NCI-H1694 (cell line): ENCODE results near the gene ST3GAL3.
"Not testable (repeated sequence)": the region's sequence is repeated elsewhere in the genome, so short reads cannot be mapped to it uniquely, and the experiment has no call there.

Experiments
- DNase-seq: peaks from one replicate; lab custom pipeline; 2025; lab: John Stamatoyannopoulos, UW

ST3GAL3 gene

DNA sequence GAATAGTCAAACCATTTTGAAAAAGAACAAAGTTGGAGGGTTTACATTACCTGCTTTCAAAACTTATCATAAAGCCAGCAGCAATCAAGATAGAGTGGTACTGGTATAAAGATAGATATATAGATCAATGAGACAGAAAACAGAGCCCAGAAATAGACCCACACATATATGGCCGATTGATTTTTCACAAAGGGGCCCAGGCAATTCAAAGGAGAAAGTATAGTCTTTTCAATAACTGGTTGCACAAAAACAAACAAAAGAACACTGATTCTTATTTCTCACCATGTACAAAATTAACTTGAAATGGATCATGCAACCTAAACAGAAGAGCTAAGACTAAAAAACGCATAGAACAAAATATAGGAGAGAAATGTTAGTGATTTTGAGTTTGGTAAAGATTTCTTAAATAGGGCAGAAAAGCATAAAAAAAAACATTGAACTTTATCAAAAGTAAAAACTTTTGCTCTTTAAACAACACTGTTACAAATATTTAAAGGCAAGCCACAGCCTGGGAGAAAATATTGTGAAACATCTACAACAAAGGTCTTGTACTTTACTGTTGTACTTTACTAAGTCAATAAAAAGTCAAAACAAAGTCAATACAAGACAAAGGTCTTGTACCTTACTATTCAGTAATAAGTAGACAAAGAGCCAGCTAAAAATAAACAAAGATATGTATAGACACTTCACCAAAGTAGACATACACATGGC, 50.2 kb downstream of the ST3GAL3 start:
- no peak for DNase-seq

DNA sequence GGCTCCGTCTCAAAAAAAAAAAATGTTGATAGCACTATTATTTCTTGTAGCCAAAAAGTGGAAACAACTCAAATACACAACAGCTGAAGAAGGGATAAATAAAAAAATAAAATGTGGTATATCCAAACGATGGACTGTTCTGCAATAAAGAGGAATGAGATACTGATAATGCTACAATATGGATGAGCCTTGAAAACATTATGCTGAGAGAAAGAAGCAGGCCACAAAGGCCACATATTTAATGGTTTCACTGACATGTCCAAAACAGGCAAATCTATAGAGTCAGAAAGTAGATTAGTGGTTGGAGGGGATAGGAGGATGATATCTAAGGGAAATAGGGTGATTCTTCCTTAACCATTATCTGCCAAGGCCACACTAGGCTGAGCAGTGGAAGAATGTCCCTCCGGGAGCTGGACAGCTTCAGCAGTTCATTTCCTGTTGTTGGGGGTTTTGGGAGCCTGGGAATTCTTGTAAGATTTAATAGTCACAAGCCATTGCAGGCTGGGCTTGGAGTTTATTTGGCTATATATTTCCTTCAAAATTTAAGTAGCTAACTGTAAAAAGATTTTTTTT, 53.5 kb downstream of the ST3GAL3 start:
- DNase-seq: no peak

DNA sequence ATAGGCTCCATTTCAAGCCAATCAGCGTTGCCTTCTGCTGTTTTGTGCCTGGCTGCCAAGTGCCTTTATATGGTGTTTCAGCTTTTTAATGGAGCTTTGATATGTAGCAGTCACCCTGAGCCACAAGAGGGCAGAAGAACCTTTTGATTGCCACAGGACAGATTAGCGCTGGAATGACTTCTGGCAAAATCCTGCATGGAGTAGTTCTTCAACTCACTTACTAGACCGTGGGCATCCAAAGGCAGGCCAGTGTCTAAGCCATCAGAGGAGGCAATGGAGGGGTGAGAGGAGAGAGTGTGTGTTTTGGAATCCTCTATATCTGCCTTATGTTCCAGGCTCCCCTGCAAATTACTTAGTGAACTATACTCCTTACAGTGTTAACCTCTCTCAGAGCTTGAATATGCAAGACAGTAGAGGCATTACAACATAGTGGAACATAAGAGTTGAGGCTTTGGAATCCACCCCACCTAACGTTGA, 56.2 kb downstream of the ST3GAL3 start:
- DNase-seq: peak; percentile 85

DNA sequence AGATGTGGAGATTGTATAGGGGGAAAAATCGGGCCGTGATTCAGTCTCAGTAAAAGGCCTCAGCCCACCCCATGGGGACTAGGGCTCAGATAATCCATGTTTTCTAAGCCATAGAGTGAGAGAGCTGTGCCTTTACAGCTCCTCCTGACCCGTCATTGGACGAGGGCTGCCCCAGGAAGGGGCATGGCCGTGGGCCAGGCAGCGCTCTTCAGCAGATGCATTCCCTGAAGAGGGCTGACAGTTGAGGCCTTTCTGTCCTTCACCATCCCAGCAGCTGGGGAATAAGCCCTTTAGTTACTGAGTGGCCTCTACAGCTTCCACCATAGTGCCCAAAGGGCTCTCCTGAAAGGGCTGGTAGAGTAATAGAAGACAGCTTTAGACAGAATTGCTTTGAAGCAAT, 57.2 kb downstream of the ST3GAL3 start:
- no peak for DNase-seq

DNA sequence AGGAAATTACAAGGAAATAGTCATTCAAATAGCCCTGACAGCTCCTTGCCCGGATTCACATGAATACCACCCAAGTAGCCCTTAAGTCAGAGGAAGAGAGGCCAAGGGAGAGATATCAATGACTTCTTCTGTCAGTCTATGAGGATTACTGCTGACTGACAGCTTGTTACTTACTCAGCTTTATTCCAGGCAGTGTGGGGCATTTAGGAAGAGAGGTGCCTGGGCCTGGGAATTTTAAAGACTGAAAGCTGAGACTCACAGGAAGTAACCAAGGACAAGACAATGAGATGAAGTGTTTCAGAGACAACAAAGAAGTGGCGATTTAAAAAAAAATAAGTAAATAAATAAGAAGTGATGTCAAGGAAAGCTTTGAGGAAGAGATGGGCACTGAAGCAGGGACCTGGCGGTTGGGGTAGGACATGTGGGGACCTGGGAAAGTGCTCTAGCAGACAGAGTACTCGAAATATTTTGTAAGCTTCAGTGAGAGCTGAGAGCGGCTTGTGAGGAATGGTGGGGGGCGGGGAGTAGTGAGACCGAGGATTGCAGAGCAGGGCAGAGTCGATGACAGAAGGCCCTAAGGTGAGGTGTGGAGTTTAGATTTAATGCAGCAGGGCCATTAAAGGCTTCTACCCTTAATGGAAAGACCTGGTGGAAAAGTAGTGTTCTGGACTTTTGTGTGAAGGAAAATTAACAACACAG, 58.9 kb downstream of the ST3GAL3 start:
- DNase-seq: no peak

GRCh38 chr1:43766818-43767525, 59.6 kb downstream of the ST3GAL3 start:
- no peak for DNase-seq

DNA sequence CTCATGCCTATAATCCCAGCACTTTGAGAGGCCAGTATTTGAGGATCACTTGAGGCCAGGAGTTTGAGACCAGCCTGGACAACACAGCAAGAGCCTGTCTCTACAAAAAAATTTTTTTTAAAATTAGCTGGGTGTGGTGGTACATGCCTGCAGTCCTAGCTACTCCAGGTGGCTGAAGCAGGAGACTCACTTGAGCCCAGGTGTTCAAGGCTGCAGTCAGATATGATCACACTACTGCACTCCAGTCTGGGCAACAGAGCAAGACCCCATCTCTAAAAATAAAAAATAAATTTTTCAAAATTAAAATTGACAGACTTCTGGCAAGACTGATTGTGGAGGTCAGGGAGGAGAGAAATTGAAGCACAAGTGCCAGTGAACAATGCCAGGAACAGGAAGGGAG, 60.8 kb downstream of the ST3GAL3 start:
- no peak for DNase-seq

DNA sequence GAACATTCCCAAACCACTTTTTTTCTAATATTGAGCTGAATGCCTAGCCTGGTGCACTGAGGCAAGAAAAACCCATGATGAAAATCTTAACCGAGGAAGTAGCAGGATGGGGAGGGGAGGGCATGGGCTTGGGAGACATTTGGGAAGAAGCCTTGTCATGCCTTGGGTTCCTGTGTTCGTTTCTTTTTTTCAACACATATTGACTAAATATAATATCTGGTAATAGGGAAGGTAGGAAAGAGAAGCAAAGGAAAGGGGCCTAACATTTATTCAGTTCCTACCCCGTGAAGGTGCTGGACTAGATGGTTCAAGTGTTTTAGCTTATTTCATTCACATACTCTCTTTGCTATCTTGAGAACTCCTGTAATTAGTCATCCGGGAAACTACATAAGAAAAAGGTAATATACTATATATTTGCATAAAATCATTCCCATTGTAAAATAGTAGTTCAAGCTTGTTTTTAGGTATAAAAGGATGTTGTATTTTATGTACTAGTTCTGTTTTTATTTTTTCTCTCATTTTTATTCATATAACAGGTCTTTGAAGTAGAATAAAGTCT, 62.1 kb downstream of the ST3GAL3 start:
- DNase-seq: no peak

DNA sequence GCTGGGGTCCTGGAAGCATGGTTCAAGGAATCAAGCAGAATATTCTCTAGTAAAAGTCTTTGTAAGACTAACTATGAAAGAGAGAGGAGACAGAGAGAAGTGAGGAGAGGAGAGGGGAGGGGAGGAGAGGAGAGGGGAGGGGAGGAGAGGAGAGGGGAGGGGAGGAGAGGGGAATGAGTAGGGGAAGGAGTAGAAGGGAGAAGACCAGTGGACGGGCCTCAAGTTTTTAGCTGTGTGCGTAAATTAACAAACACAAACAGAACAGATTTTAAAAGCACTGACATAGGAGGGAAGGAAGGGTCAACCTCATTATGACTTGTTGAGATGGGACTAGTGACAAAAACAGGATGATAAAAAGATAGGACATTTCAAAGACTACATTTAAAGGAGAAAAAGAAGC, 62.8 kb downstream of the ST3GAL3 start:
- no peak for DNase-seq

- DNase-seq: no peak
These were observed 65.6 kb downstream of the ST3GAL3 start for GRCh38 chr1:43772978-43773377.

DNA sequence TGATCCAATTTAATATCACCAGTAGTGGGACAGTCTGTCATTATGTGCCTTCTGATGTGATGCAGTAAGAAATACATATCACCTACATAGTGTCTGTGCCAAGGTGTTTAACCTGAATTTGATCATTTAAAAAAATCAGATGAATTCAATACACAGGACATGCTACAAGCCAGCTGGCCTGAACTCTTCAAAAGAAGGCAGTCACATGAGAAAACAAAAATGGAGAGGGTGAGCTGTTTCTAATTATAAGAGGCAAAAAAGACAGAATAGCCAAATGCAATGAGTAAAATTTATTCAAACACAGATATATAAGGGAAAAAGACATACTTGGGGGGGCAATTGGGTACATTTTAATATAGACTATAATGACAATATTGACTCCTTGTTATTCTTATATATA, 66.5 kb downstream of the ST3GAL3 start:
- no peak for DNase-seq

GRCh38 chr1:43774359-43774758, 67.0 kb downstream of the ST3GAL3 start:
- no peak for DNase-seq

DNA sequence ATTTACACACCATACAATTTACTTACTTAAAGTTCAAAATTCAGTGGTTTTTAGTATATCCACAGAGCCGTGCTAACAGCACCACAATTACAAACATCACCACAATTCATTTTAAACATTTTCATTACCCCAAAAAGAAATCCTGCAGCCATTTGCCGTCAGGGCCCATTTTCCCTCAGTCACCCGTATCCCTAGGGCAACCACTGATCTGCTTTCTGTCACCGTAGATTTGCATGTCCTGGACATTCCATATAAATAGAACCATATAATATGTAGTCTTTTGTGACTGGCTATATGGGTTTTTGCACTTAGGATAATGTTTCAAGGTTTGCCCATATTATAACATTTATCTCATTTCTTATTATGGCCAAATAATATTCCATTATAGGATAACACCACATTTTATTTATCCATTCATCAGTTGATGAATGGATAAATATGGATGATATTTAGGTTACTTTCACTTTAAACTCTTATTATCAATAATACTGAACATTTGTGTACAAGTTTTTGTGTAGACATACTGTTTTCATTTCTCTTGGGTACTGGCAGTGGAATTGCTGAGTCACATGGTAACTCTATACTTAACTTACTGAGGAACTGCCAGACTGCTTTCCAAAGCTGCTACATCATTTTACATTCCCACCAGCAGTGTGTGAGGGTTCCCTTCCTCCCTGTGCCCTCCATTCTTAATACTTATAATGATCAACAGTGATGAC, 68.9 kb downstream of the ST3GAL3 start:
- DNase-seq: no peak

DNA sequence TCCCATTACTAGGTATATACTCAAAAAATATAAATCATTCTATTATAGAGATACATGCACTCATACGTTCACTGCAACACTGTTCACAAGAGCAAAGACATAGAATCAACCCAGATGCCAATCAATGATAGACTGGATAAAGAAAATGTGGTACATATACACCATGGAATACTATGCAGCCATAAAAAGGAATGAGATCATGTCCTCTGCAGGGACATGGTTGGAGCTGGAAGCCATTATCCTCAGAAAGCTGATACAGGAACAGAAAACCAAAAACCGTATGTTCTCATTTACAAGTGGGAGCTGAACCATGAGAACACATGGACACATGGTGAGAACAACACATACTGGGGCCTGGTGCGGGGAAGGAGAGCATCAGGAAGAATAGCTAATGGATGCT, 70.6 kb downstream of the ST3GAL3 start:
- DNase-seq: not testable (repeated sequence)

DNA sequence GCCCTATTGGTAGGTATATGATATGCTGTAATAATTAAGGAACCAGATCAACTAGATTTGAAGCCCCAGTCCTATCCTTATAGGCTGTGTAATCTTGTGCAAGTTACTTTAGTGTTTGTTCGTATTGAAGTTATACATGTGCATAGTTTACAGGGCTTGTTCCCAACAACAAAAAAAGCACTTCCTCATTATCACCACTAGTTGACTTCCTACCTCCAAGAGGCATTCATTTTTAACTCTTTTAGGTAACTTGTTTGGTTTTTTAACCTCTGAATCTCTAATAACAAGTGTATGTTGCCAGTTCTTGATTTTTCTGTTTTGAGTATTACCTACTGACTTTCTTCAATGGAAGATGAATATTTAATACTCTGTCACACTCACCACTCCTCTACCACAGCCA, 71.9 kb downstream of the ST3GAL3 start:
- DNase-seq: no peak

- no peak for DNase-seq
These were observed 72.6 kb downstream of the ST3GAL3 start for GRCh38 chr1:43779805-43780403.

DNA sequence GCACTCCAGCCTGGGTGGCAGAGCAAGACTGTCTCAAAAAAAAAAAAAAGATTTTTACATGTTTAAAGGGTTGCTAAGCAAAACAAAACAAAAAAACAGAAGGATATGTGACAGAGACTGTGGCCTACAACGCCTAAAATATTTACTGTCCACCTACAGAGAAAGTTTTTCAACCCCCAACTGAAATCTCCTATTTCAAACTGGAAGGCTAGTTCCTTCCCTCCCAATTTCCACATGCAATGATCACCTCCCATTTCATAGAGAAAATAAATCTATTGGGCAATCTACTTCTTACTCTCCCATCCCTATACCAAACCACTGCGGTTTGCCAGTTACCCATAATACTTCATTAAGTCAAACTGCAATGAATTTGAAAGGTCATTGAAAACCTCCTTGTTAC, 74.2 kb downstream of the ST3GAL3 start:
- DNase-seq: no peak

DNA sequence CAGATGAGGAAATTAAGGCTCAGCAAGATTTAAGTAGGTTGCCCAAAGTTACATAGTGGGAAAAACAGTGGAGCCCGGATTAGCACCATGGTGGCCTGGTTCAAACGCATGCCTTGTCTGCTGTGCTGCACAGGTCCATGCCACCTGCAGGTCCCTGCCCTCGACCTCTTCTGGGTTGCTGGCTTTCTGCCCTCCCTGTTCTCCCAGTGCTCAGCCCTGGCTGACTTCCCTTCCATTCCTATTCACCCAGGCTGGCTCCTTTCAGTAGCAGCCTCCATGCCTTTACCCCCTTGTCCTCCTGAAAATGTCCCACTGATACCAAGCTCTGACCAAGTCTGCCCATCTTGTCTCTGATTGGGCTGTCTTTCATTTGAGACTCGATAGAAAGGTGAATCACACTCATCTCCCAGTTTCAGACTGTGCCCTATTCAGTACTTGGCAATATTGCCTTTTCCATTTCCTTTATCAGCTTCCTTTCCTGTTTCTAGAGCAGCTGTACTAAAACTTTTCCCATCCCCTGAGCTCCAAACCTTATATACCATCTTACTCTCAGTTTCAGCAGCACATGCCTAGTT, 75.8 kb downstream of the ST3GAL3 start:
- DNase-seq: no peak

DNA sequence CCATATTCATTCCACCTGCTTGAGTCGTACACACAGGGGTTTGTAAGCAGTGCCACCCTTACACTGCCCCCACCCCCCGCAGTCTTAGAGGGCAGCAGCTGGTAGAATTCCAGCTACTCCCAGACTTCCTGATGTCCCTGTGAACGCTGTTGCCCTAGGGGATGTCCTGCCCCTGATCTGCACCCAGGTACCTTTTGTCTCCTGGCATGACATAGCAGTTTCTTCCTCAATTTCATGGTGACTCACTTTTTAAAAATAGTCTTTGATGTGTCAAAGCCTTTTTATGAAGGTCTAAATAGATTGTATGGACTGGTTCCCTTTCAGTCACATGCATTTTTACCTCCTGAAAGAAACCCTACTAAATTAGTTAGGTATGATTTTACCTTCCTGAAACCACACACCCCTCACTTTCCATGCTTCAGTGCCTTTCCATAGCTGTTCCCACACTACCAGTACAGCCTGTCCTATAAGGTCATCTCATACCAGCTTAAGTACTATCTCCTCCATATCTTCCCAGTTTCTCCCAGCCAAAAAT, 76.4 kb downstream of the ST3GAL3 start:
- no peak for DNase-seq

- no peak for DNase-seq
These were observed 79.0 kb downstream of the ST3GAL3 start for GRCh38 chr1:43786201-43786958.
